AG04449 (cell line): Measurements from ENCODE around the gene GNG8.

Source experiments
- CTCF ChIA-PET: fragments of 350-600 bp; formaldehyde crosslinking; extraction: SDS; loops from one replicate; lab custom pipeline; 2021; ENCODE audit warnings: antibody characterized with exemption; lab: Yijun Ruan, JAX
- POLR2A ChIA-PET: fragments of 400-600, 350-600 bp; formaldehyde crosslinking; extraction: SDS; loops from one replicate; lab custom pipeline; 2020; ENCODE audit warnings: antibody characterized with exemption, inconsistent platforms; lab: Yijun Ruan, JAX
- DNase-seq: peaks from one replicate; pipeline ENCODE4 v3.0.0-alpha.2; 2010; ENCODE audit warnings: low read depth, low spot score
- H3K4me3 ChIP-seq: 2 replicates; pipeline ENCODE4 v1.5.1; 2011; ENCODE audit warnings: low read depth, mild to moderate bottlenecking, control low read depth, low read length
- CTCF ChIP-seq: IDR thresholded peaks from one replicate; pipeline ENCODE4 v1.5.1; 2011; ENCODE audit warnings: mild to moderate bottlenecking, moderate library complexity, low read length, control low read depth, inconsistent platforms; ENCODE audit not compliant: insufficient read depth; ENCODE audit errors: missing control alignments

Gene GNG8

GRCh38 chr19:46614114-46614722, 21.8 kb downstream of the GNG8 start:
- H3K4me3 ChIP-seq, result no peak overlapping the region
- ChIA-PET CTCF (interaction anchor here (0.6 to 19.1 kb wide), 31 partner anchors 10 to 144 kb away, joined by 3 to 685 read pairs (median 5); partner anchors contain the start of genes CALM3, DACT3 and PTGIR), POLR2A (interaction anchor here (0.6 to 1.1 kb wide), 2 partner anchors 14 to 17 kb away, joined by 3 to 4 read pairs; partner anchors contain the start of gene CALM3)
- TF ChIP-seq CTCF, result peak; percentile 87
- no peak for DNase-seq

GRCh38 chr19:46613525-46613924, 22.5 kb downstream of the GNG8 start:
- no peak overlapping the region for H3K4me3 ChIP-seq
- DNase-seq, result no peak
- POLR2A ChIA-PET, result interaction anchor here (0.6 to 1.1 kb wide), 2 partner anchors 18 to 51 kb away, joined by 3 to 4 read pairs; no protein-coding TSS in a partner anchor
- no peak for TF ChIP-seq CTCF
- CTCF ChIA-PET, result interaction anchor here (0.6 to 19.1 kb wide), 28 partner anchors 10 to 145 kb away, joined by 3 to 685 read pairs (median 6); partner anchors contain the start of genes CALM3, DACT3 and PTGIR

- no peak overlapping the region for H3K4me3 ChIP-seq
- DNase-seq, result no peak
- no peak for TF ChIP-seq CTCF
- ChIA-PET POLR2A (interaction anchor here (0.8 to 2.0 kb wide), 3 partner anchors 10 to 49 kb away, joined by 3 to 6 read pairs (median 6); partner anchors contain the start of gene DACT3), CTCF (interaction anchor here (1.0 to 19.1 kb wide), 9 partner anchors 10 to 118 kb away, joined by 3 to 685 read pairs (median 20); partner anchors contain the start of genes CALM3, DACT3 and PTGIR)
Observed at GRCh38 chr19:46611776-46612175, 24.2 kb downstream of the GNG8 start.

GRCh38 chr19:46610851-46611770, 24.9 kb downstream of the GNG8 start:
- ChIA-PET CTCF (interaction anchor here (1.0 to 19.1 kb wide), 11 partner anchors 9 to 147 kb away, joined by 3 to 685 read pairs (median 5); partner anchors contain the start of genes CALM3, DACT3 and PTGIR), POLR2A (interaction anchor here (0.8 to 2.0 kb wide), 4 partner anchors 9 to 50 kb away, joined by 3 to 6 read pairs (median 5); partner anchors contain the start of gene DACT3)
- H3K4me3 ChIP-seq, result no peak overlapping the region
- no peak for DNase-seq
- no peak for TF ChIP-seq CTCF

GRCh38 chr19:46610413-46610775, 25.6 kb downstream of the GNG8 start:
- no peak overlapping the region for H3K4me3 ChIP-seq
- CTCF ChIA-PET, result interaction anchor here (1.0 to 19.1 kb wide), 5 partner anchors 8 to 147 kb away, joined by 3 to 685 read pairs (median 63); partner anchors contain the start of genes CALM3 and DACT3
- POLR2A ChIA-PET, result interaction anchor here (1.0 kb wide), 1 partner anchor 16 kb away, joined by 4 read pairs; no protein-coding TSS in a partner anchor
- DNase-seq, result no peak
- TF ChIP-seq CTCF, result no peak
